Activated CD4-positive, CD25-positive, alpha-beta regulatory T cell (primary cell): ENCODE measurements around the gene PRSS38.

Source experiments
- DNase-seq, 4 experiments: peaks; one replicate each; lab custom pipeline; 2025; lab: John Stamatoyannopoulos, UW

PRSS38 gene

DNA sequence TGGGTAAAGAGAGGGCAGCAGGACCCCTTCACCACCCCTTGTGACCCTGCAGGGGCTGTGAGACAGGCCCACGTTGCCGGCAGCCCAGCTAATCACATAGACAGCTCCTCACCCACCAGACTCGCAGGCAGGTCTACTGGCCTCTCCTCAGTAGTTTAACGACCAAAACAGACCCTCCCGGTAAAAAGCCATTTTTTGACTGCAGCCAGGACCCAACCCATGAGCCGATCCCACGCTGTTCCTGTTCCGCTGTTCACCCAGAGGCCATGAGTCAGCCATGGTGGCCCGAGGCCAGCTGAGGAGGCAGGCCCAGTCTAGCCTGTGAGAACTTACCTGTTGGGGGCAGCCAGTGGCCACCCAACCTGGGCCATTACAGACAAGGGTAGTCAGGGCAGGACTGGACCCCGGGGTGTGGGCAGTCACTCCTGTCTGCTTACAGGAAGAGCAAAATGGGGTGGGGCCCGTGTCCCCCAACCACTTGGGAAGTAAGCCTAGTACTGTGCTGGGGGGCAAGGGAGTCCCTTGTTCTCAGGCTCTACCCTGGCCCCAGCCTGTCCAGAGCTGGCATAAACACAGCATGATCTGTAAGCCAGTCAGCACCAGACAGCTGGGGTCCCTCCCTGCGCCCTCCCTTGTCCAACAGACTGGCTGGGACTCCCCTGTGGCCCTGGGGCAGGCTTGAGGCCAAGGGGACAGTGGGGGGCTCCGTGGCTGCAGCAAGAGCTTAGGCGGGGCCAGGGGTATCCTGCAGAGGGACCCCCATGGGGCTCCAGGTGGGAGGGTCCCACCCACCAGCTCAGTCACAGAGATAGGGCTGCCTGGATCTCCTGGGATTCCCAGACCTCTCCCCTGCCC, 70.4 kb downstream of the PRSS38 start:
- DNase-seq, result no peak

- no peak for DNase-seq
Observed at GRCh38 chr1:227886503-227886961, 71.1 kb downstream of the PRSS38 start.

DNA sequence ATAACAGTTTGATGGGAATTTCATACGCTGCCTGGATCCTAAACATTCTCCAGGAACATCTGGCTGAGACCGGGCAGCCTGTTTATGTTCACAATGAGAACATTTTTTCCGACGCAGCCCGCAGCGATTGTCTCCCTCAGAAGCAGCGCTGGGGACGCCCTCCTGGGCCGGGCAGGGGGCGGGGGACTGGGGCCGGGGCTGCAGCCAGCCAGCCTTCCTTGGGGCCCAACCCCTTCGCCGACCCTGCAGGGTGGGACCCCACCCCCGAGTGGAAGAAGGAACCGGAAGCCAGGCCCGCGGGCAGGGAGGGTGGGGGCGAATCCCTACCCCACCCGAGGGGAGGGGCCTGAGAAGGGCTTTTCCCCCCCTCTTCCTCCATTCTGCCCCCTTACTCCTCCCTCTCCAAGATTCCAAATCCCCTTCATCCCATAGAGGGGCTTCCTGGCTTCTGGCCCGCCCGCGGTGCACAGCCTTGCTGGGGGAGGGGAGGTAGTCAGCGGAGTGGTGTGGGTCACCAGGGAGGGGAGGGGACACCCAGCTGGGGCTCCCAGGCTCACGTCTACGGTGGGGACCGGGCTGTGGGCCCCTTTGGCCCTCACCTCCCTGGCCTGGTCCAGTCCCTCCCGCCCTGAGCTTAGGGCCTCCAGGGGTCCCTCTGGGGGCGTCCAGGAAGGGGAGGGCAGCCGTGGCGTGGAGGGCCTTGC, 71.7 kb downstream of the PRSS38 start:
- no peak for DNase-seq

- no peak for DNase-seq
Observed at GRCh38 chr1:227887697-227888403, 72.4 kb downstream of the PRSS38 start.

- no peak for DNase-seq
Observed at GRCh38 chr1:227888404-227889046, 73.0 kb downstream of the PRSS38 start.

GRCh38 chr1:227889047-227889862, 73.8 kb downstream of the PRSS38 start:
- no peak for DNase-seq

GRCh38 chr1:227889863-227890405, 74.5 kb downstream of the PRSS38 start:
- no peak for DNase-seq

DNA sequence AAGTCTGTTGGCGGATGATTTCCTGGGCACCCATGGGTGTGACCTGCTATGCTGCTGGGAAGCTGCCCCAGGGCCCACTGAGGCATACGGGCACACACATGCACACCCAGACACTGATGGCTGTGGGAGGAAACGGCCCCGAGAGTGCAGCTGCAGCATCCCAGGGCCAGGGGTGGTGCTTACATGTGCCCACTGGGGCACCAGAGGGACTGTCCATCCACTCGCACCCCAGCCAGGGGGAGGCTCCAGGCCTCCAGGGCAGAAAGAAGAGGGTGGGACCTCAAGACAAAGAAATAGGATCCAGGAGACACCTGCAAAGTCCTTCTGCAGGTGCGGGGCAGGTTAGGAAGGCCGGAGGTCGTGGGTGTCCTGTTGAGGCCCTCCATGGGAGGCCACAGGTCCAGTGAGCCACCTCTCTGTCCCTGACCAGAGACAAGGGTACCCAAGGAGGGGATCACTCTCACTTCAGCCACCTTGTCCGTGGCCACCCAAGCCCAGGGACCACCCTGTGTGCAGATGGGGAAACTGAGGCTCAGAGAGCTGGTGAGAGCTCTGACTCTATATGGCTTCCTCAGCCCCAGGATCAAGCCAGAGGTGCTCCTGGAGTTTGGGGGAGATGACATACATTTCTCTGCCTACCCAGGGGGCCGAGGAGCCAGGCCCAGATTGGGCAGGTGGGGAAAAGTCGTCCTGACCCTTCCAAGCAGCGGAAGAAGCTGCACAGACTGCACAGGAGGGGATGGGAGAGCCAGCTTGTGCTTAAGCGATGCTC, 75.2 kb downstream of the PRSS38 start:
- DNase-seq, result no peak

DNA sequence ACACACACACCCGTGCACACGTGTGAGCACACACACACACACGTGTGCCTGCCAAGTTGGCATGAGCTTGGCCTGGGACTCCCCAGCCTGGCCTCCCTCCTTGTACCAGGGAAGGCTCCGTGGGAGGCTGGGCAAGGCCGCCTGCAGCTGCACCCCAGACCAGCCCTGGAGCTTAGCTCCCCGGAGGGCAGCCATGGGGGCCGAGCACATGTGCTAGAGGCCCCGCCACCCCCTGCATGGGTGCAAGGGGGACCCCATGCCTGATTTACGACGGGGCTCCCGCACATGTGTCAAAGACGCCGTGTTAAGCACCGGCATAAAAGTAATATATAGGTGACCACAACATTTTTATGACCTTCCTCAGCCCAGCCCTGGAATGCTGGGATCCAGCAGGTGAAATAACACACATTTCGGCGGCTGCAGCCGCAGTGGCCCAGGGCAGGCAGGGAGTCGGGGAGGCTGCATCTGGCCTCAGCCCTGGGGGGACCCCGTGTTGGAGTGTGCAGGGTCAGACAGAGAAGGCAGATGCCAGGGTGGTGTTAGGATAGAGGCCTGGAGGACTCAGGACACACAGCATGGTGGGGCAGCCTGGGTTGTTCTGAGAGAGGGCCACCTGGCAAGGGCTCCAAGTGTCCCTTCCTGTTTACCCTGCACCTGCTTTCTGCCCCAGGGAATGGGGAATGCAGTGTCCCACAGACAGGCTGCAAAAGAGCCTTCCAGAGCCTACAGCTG, 75.9 kb downstream of the PRSS38 start:
- no peak for DNase-seq

- DNase-seq, result no peak
Observed at GRCh38 chr1:227891955-227892488, 76.5 kb downstream of the PRSS38 start.

DNA sequence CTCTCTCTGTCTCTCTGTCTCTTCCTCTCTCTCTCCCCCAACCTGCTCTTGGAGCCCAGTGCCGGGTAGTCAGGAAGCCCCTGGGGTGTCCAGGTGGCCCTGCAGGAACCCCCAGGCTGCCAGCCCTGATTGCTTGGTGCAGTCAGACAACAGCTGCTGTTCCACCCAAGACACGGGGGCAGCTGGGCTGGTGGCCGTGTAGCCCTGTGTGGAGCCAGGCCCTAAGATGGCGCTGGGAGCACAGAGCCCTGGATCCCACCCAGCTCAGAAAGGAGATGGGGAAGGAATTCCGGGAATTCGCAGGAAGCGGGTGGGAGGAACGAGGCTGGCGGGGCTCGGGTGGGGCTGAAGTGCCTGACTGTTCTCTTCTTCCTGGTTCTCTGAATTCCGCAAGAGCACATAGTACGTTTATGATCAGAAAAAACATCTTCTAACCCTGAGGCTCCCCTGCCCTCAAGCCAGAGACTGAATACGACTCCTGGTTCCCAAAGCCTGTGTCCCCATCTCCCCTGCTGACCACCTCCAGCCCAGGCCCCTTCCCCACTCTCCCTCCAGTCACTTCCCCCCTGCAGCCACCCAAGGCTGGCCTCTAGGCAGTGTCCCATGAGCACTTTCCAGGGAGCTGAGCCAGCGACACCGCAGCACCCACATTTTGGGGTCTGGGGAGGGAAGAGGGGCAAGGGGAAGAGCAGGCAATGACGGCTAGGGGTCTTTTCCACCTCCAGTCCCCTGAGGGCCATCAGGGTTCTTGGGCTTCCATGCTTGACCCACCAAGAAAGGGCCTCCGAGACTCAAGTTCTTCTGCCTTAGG, 77.2 kb downstream of the PRSS38 start:
- DNase-seq, result no peak

DNA sequence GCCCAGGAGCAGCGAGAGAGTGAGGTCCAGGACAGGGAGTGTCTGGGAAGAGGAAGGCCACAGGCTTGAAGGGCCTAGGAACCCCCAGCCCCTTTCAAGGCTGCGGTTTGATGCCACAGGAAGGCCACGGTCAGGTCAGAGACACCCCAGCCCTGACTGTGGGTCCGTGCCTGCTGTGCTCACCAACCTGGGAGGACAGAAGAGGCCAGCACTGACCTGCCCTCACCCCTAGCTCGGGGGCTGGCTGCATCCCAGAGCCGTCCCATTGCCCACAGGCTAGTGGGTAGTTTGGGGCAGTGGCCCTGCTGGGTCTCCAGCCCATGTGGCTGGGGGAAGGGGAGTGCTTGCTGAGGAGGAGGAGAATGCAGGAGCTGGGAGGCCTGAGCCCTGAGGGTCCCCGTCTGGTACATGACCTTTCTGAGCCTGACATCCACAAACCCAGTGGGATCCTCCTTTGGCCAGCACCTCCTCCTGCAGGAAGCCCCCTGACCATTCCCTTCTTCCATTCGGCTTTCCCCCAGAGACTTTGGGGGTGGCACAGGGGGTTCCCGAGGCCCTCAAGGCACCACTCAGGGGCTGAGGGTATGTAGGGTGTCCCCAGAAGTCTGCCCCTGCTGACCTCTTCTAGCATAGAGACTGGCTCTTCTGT, 77.9 kb downstream of the PRSS38 start:
- no peak for DNase-seq

GRCh38 chr1:227893949-227894721, 78.7 kb downstream of the PRSS38 start:
- DNase-seq, result no peak

GRCh38 chr1:227894831-227895451, 79.5 kb downstream of the PRSS38 start:
- DNase-seq, result no peak
